Uterus (tissue), 2 donors: ENCODE data around the gene ANKRD33B.

Experiments used
- CTCF ChIP-seq, 4 experiments: fragments of 200-600 bp in 2 of 4; fragments of 450-650 bp in 2 of 4; sonication (generic) in 2 of 4; IDR thresholded peaks; one replicate each; pipeline ENCODE4 v1.5.1; 2016 to 2019; ENCODE audit warnings: antibody characterized with exemption in 4 of 4, mild to moderate bottlenecking in 2 of 4, moderate library complexity in 1 of 4
- POLR2A ChIP-seq, 2 donors: fragments of 450-650 bp; IDR thresholded peaks; one replicate each; pipeline ENCODE4 v1.6.1; 2016; ENCODE audit warnings: antibody characterized with exemption in 2 of 2, mild to moderate bottlenecking in 1 of 2, moderate library complexity in 1 of 2

GRCh38 chr5:10528827-10529226 is 35.0 kb upstream of the ANKRD33B start:
- no peak for TF ChIP-seq CTCF (IDR thresholded peaks at IDR 0.05)
- TF ChIP-seq POLR2A (IDR thresholded peaks at IDR 0.05), result no peak
